Regular cardiac myocyte (primary cell): ENCODE data around the gene TEC. TPM values are rescaled to one million over a fixed set of nuclear protein-coding genes. Genes with fewer than 3 reads are reported as not detected.

Source experiments
- total RNA-seq: library from RNA; depleted of rRNA; stranded (reverse); fragments of >200 nt; gene quantifications from 2 replicates; pipeline ENCODE4 v1.2.3, GENCODE V29; 2014

The TEC gene
- 0.19 and 1.1 TPM in 2 replicates for total RNA-seq

GRCh38 chr4:48268956-48269860 is at the start of gene TEC:
Gene TEC, minus strand, starts transcription at chr4:48269838. Its CDS starts 41,224 bp downstream, at chr4:48228614.

GRCh38 chr4:48134081-48134480 is 135.6 kb downstream of the TEC start, which contains the start of gene TXK:
Gene TXK, minus strand, starts transcription at chr4:48134250. Its CDS starts 80 bp downstream, at chr4:48134170.

Other genes with a start within 250 kb of the TEC start
- gene TXK, start 135.6 kb downstream of the TEC start, total RNA-seq, result 0.19 TPM in 1 of 2 replicates, not detected in the other
- gene SLAIN2, start 71.7 kb upstream of the TEC start, total RNA-seq, result 39.2 and 51.4 TPM in 2 replicates
- gene SLC10A4, start 213.5 kb upstream of the TEC start, total RNA-seq, result 0.28 TPM in 1 of 2 replicates, not detected in the other
- gene ZAR1, start 220.4 kb upstream of the TEC start, total RNA-seq, result not detected in 2 replicates